NCI-H1417 treated with DMSO at 0.1 percent for 48 hours (cell line): ENCODE results near the gene RPL10A.
"Not testable (repeated sequence)": the region's sequence is repeated elsewhere in the genome, so short reads cannot be mapped to it uniquely, and the experiment has no call there.

Experiments used
- DNase-seq: peaks from one replicate; lab custom pipeline; 2025; lab: John Stamatoyannopoulos, UW

RPL10A gene

DNA sequence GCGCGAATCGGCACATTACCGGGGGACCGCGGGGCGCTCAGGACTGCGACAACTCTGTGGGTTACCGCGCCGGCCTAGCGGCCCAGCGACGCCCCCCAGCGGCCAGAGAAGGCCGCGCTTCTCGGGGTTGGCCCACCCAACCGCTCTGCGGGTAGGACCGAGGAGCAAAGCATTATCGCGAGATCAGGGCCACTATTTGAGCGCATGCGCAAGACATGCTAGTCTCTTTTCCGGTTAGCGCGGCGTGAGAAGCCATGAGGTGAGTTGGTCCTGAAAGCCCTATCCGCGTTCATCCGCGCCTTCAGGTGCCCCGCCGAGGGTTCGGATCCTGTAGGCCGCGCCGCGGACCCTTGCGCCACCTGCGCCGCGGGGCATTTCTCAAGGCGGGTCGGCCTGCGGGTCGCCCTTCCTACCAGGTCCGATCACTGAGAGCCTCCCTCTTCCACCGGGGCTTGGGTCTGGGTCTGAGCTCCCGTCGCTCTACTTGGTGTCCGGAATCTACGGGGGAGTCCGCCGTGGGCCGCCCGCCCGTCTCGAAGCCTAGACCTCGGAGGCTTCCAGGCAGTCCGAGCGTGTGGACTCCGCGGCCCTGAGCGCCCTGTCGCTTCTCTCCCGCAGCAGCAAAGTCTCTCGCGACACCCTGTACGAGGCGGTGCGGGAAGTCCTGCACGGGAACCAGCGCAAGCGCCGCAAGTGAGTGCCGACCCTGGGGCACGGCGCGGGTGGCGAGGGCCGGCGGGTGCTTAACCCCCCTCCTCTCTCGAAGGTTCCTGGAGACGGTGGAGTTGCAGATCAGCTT lies at the start of gene RPL10A:
Gene RPL10A, plus strand, starts transcription at position 221 of the 799 bp plus-strand sequence. Its CDS starts 34 bp downstream, at position 255.
- peak; percentile 56 for DNase-seq

DNA sequence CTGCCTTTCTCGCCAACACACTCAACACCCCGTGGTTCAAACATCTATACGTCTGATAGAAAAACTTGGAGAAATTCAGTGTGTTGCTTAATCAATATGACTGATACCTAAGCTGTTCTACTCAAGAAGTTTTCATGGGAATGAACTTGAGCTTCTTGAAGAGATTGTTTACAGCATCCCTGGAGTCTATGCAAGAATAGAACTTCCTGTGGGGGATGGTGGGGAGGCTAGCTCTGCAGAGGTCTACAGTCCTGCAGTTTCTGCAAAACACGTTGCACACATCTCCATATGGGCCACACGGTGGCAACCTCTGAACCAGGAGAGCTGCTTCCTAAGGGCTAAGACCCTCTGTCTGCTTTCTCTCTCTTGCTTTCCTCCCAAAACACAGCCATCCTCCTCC lies 48.8 kb upstream of the RPL10A start:
- no peak for DNase-seq

DNA sequence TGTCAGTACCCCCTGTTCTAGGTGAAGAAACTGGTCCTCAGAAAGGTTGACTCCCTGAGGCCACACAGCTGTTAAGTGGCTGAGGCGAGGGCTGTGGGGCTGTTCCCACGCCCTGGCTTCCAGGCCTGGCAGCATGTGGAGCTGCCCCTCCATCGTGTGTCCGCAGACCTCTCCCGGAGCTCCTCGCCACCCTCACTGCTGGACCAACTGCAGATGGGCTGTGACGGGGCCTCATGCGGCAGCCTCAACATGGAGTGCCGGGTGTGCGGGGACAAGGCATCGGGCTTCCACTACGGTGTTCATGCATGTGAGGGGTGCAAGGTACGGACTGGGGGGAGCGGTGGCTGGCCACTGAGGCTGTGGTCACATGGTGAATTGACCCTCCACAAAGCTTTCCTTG lies 48.2 kb upstream of the RPL10A start:
- DNase-seq = no peak

DNA sequence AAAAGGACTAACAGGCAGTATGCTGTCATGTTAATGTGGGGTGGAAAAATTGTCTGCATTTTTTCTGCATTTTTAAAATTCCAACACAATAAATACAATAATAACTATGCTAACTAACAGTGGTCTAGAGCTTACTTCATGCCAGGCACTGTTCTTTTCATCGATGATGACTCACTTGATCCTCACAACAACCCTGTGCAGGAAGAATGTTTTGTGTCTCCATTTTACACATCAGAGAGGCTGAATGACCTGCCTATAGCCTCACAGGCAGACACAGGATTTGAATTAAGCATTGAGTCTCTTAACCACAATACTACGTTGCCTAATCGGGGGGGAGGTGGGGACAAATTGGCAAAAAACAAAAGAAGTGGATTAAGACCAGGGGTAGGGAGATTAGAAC lies 42.9 kb upstream of the RPL10A start:
- DNase-seq = no peak

DNA sequence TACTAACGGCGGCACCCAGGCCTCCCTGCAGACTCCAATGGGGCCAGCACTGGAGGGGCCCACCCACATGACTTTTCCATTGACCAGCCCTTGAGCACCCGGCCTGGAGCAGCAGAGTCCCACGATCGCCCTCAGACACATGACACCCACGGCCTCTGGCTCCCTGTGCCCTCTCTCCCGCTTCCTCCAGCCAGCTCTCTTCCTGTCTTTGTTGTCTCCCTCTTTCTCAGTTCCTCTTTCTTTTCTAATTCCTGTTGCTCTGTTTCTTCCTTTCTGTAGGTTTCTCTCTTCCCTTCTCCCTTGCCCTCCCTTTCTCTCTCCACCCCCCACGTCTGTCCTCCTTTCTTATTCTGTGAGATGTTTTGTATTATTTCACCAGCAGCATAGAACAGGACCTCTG lies 42.1 kb upstream of the RPL10A start:
- DNase-seq = no peak

DNA sequence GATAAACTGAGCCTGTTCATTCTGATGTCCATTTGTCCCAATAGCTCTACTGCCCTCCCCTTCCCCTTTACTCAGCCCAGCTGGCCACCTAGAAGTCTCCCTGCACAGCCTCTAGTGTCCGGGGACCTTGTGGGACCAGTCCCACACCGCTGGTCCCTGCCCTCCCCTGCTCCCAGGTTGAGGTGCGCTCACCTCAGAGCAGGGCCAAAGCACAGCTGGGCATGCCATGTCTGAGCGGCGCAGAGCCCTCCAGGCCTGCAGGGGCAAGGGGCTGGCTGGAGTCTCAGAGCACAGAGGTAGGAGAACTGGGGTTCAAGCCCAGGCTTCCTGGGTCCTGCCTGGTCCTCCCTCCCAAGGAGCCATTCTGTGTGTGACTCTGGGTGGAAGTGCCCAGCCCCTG lies 40.8 kb upstream of the RPL10A start:
- DNase-seq = no peak

DNA sequence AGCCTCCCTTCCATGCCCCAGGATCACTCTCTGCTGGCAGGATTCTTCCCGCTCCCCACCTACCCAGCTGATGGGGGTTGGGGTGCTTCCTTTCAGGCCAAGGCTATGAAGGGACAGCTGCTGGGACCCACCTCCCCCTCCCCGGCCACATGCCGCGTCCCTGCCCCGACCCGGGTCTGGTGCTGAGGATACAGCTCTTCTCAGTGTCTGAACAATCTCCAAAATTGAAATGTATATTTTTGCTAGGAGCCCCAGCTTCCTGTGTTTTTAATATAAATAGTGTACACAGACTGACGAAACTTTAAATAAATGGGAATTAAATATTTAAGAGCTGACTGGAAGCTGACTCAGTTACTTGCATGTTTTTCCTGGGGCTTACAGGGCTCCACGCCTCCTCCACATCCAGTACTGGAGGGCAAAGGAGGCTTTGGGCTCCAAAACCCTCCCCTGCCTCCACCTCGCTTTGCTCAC lies 40.3 kb upstream of the RPL10A start:
- DNase-seq = no peak

DNA sequence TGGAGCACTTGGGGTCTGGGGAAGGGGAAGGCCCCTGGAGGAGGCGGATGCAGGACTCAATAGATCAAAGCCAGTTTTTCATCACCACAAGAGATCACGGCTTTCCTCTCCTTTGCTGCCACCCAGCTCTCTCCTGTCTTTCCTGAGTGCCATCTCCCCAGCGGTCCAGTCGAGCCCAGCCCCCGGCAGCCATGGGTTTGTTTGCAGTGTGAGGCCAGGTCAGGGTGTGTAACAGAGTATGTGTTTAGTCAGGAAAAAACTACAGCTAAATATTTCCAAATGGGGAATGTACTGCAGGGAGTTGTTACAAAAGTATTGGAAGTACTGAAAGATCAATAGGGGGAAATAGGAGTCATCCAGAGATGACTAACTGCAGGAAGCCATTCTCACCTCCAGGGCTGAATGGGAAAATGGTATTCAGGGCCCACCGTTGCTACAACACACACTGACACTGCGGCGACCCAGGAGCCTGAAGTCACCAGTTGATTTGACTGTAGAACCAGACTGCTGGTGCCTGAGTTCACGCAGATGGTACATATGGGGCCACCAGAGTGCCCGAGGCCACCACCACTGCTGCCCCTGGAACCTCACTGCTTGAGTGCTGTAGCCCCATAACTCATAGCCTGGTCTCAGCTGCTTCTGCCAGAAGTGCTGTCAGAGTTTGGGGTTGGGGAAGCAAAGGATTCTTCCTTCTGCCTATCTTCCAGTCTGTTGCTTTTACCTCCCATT lies 39.6 kb upstream of the RPL10A start:
- DNase-seq = no peak

DNA sequence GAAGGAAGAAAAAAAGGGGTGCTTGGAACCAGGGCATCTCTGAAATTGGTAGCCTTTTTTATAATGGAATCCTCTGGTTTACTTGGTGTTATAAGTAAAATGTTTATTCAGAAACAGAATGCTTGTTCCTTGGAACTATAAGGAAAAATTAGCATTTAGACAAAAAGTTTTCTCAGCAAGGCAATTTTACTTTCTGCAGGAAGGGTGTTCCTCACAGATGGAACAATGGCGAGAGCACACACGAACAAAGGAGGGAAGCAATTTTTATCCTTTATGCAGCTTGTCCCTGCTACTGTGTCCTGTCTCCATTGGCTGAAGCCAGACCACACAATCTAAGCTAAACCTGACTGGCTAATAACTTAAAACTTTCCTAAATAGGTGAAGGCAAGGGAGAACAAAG lies 38.7 kb upstream of the RPL10A start:
- no peak for DNase-seq

DNA sequence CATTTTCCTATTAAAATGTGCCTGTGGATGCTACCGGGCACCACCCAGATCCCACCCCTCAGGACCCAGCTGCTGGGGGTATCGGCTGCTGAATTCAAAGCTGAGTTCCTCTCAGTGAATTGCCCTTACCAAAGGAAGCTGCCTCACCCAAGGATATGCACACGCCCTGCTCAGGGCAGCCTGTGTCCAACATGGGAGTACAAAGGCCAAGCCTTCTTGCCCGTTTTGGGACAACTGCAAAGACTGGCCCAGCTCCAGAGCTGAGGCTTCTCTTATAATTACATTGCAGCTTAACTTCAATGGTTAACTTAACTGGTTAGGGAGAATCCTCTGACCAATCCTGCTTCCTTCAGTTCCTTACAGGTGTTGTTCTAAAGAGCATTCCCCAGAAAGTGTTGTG lies 35.9 kb upstream of the RPL10A start:
- DNase-seq = no peak

DNA sequence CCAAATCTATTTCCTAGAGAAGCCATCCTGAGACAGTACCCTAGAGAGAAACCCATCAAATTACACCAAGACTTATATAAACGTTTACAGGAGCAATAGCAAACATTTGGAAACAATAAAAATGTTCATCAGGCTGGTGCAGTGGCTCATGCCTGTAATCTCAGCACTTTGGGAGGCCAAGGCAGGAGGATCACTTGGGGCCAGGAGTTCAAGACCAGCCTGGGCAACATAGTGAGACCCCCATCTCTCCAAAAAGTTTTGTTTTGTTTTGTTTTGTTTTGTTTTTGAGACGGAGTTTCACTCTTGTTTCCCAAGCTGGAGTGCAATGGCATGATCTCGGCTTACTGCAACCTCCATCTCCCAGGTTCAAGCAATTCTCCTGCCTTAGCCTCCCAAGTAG lies 35.5 kb upstream of the RPL10A start:
- not testable (repeated sequence) for DNase-seq

DNA sequence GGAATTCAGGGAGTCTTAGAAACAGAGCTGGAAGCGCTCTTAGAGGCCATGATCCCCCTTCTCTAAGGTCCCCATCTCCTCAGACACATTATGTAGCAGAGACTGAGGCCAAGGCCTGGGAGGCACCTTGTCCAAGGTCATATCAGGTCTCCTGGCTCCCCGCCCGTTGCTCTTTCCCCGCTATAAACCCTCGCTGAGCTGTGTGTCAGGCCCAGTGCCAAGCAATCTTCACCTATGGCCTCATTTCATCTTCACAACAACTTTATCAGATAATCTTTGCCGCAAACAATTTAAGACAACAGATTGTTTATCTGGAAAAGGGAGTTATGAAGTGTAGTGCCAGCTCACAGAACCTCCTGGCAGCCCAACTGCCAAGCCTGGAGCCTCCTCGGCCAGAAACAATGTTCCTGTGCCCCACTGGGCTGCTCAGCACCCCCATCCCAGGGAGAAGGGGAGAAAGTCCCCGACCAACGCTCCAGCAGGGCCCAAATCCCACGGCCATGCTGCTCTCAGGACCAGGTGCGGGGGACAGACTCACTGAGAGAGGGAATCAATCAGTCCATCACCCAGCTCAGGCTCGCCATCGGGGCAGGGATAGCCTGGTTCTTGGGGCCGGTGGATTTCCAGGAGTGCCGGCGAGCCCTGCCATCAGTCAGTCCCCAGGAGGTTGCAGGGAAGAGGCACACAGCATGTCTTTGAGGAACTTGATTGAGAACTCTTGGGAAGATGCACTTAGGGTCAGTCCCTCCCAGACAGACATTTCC lies 32.9 kb upstream of the RPL10A start:
- no peak for DNase-seq

DNA sequence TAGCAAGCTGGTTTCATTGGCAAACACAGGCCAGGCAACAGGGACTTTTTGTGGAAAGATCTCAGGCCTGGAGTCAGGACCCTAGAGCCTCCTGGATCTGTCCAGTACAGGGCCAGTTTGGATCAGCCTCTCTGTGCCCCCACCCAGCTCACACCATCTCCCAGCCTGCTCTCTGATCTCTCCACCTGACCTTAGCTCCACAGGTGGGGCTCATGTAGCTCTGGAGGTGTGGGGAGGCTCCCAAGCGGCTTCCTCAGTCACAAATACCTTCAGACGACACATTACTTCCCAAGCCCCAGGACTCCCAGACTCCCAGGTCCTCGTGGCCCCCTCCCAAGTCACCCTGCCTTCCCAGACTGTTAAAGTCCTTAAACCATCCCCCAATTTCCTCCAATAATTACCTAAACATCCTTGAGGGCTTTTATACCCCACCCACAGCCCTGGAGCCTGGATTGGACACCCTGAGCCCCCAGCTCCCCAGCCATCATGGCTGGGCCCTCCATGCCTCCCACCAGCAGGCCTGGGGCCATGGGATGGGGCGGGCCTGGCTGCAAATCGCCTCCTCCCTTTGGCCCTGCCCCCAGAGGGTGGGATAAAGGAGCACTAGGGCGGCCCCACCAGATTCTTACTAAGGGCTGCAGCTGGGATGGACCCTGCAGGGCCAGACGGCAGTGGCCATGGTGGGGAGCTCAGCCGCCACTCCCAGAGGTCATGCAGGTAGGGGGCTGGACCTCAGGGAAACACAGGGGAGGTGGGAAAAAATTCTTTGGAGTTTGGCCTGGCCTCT lies 31.9 kb upstream of the RPL10A start:
- no peak for DNase-seq

DNA sequence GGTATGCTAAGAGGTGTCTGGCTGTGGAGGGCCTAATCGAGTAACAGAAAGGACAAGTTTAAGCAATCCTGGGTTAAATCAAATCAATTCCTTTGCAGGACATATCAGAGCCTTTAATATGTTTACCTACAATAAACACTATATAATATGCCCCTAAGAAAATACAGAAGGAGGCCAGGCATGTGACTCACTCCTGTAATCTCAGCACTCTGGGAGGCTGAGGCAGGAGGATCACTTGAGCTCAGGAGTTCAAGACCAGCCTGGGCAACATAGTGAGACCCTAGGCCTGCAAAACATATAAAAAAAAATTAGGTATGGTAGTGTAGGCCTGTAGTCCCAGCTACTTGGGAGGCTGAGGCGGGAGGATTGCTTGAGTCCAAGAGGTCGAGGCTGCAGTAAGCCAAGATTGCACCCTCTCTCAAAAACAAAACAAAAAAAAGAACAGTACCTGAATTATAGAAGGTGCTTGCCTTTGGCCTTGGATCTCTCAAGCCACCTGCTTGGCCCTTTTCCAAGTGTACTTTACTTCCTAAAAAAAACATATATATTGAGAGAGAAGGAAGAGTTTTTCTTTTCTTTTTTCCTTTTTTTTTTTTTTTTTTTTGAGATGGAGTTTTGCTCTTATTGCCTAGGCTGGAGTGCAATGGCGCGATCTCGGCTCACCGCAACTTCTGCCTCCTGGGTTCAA lies 29.7 kb upstream of the RPL10A start:
- not testable (repeated sequence) for DNase-seq

DNA sequence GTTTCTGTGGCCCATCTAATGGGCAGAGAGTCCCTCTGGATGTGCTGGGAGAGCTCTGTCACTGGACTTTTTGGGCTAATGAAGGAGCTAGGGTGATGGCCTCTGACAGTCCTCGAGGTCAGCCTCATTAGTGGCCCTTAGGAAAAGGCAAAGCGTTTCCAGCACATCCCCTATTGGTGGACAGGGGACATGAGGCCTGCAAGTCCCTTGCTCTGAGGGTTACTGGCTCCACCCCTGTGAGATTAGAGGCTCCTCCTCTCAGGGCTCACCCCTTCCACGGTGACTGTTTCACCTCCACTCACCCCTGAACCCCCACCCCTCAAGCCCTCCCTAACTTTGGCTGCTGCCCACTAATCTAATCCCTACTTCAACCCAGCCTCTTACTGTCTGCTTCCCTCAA lies 28.9 kb upstream of the RPL10A start:
- DNase-seq = no peak

DNA sequence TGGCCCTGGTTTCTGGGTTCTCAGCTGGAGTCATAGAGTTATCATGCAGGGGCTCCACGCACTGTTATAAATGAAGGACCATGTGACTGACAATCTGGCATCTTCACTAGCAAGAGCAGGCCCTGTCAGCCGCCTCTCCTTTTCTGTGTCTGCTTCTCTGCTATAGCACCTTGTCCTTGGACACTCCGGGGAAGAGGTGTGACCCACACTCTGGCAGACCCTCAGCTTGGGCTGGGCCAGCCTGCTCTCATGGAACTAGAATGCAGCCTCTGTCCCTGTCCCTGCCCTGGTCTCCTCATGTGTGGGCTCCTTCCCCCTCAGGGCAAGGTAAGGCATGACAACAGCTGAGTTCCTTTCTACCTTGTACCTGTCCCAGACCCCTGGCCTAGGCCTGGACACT lies 27.0 kb upstream of the RPL10A start:
- DNase-seq = no peak

DNA sequence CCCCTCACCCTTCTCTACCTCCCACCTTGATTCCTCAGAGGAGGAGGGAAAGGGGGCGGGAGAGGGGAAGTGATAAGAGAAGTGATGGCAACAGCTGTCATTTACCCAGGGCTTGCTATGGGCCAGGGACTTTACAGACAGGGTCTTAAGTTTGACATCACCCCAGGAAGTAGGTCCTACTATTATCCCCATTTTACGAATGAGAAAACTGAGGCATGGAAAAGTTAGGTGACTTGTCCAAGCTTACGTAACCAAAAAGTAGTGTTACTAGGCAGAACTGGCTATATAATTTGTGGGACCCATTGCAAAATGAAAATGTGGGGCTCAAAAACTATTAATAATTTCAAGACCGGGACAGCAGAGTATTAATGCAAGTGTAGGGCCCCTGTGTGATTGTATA lies 26.6 kb upstream of the RPL10A start:
- no peak for DNase-seq

DNA sequence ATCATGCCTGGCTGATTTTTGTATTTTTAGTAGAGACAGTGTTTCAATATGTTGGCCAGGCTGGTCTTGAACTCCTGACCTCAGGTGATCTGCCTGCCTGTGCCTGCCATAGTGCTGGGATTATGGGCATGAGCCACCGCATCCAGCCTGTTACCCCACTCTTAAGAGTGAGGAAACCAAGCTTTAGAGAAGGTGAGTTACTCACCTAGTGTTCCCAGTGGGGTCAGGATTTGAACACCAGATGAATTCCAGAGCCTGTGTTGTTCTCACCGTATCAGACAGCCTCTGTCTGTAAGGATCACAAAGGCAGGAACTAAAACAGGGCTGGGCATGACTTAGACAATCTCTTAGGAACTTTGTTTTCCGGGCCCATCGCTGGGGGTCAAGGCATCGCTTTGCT lies 25.5 kb upstream of the RPL10A start:
- no peak for DNase-seq

DNA sequence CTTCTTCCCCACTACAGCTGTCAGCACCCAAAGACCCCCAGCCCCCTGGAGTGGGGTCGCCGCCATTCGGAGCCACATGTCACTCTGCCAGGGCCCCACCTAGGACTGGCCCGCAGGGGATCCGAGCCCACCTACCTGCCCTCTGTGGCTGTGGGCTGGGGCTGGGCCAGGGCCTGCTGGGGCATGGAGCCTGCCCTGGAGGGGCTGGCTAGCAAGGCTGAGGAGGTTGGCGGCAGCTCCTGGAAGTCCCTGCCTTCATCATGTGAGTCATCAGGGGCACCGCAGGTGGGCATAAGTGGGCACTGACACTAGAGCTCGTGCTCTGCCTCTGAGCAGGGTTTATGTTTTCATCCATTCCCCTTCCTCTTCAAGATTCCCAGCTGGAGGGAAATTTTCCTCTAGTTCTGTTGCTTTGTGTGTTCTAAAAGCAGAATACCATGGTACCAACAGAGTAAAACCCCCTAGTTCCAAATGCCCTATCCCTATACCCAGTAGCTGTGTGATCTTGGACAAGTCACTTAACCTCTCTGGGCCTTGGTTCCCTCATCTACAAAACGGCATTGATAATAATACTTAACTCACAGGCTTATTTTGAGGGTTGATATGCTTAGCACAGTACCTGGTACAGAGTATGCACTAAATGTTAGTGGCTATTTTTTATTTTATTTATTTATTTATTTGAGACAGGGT lies 24.7 kb upstream of the RPL10A start:
- DNase-seq = no peak

DNA sequence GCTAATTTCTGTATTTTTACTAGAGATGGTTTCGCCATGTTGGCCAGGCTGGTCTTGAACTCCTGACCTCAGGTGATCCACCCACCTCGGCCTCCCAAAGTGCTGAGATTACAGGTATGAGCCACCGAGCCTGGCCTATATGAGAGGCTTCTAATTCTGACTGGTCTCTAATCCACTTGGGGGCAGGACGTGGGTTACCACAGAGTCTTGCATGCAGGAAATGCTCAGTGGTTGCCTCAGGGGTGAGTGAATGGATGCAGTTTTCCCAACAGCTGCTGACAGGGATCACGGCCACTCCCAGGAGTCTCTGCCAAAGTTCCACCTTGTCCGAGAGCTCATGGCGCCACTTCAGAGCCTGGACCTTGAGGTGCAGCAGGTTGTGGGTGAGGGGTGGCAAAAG lies 22.5 kb upstream of the RPL10A start:
- no peak for DNase-seq

DNA sequence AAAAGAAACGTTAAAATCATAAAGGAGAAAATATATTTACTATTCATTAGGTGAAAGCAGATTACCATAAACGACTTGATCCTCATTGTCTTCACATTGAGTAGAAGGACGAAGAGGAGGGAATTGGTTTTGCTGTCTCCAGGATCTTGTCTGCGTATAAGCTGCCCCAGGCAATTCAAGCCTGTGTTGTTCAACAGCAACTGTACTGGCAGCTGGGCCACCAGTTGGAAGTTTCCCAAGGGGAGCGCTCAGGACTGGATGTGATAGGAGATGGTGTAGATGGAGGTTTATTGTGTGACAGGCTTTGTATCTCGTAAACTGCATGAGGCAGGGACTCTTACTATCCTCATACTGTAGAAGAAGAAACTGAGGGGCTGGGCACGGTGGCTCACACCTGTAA lies 20.0 kb upstream of the RPL10A start:
- no peak for DNase-seq
